Measurements from ENCODE around the gene GRAMD1A. TPM values are rescaled to one million over a fixed set of nuclear protein-coding genes. Genes with fewer than 3 reads are reported as not detected.
"Not testable (repeated sequence)": the region's sequence is repeated elsewhere in the genome, so short reads cannot be mapped to it uniquely, and the experiment has no call there.

Gene GRAMD1A
- total RNA-seq, 1 donor from 2014 or later = 30.6 TPM

DNA sequence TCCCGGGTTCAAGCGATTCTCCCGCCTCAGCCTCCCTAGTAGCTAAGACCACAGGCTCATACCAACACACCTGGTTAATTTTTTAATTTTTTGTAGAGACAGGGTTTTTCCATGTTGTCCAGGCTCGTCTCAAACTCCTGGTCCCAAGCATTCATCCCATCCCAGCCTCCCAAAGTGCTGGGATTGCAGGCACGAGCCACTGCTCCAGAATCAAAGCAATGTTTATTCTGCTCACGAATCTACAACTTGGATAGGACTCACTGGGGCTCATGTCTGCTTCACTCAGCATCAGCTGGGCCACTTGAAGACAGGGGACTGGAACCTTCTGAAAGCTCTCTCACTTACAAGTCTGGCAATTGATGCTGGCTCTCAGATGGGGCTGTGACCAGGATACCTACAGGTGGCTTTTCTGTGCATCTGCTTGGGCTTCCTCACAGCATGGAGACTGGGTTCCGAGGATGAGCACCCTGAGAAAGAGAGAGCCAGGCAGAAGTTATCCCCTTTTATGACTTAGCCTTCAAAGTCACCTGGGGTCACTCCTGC, 27.9 kb upstream of the GRAMD1A start:
- ATAC-seq = no peak
- DNase-seq = no peak
- intact Hi-C loops (cut with micrococcal nuclease) = loop anchor here (5.0 kb wide), 1 partner anchor 40 kb away; no protein-coding TSS in a partner anchor

GRCh38 chr19:34974646-34975045, 25.5 kb upstream of the GRAMD1A start:
- DNase-seq = no peak
- intact Hi-C loops (cut with micrococcal nuclease) = loop anchor here (5.0 kb wide), 1 partner anchor 38 kb away; no protein-coding TSS in a partner anchor
- ATAC-seq = no peak

DNA sequence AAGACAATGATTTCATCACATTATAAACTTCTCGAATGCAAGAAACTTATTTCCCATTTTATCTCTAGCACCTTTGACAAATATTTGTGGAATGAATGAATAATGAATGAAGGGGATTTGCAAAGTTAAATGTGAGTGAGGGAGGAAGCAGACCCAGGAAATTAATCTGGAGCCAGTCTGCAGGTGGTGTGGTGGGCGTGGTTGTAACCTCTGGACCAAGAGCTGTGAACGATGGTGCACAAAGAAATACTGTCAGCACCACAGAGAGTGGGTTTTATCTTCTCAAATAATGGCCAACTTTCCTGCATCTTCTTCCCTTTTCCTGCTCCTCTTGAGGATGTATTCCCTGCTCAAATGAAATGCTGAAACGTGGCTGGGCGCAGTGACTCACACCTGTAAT, 25.1 kb upstream of the GRAMD1A start:
- DNase-seq = no peak
- intact Hi-C loops (cut with micrococcal nuclease) = no loop called here

DNA sequence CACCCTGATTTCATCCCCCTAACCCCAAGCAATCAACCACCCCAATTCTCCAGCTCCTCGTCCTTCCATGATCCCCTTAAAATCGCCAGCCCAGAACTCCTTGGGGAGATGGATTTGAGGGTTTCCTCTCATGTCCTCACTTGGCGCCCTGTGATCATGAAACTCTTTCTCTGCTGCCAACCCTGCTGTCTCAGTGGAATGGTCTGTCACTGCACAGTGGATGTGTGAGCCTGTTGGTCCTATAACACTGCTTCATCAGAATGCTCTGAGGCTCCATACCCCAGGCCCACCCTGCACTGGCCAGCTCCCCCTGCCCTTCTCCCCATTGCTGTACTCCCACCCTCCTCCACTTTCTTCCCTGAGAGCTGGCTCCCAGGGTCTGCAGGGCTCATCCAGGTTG, 23.5 kb upstream of the GRAMD1A start:
- intact Hi-C loops (cut with micrococcal nuclease) = no loop called here
- no peak for ATAC-seq
- DNase-seq = no peak

More for the DNA sequence above, 25.1 kb upstream of the GRAMD1A start:
- ATAC-seq = no peak

DNA sequence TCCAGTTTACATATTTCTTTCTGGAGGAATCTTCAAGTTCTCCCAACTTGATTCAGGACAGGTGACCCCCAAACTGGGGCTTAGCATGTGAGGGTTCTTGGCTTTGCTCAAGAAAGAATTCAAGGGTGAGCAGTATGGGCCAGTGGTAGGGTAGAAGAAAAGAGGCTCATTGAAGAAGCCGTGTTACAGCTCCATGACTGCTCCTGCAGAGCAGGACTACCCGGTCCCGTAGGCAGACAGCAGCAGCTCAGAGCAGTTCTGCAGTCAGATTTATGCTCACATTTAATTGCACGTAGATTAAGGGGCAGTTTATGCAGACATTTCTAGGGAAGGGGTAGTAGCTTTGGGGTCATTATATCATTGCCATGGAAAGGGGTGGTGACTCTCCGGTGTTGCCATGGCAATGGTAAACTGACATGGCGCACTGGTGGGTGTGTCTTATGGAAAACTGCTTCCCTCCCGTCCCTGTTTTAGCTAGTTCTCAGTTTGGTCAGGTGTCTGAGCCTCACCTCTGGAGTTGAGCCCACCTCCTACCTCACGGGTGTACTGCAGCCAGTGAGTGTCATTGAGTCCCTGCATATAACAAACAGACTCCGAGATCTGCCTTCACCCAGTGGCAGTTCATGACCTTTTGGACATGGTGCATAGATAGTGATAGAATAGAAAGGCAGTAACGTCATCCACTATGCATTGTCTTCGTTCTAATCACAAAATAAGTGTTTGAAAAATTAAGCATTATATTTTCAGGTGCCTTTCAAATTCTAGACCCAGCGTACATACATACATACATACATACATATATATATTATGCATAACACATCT, 20.1 kb upstream of the GRAMD1A start:
- ATAC-seq (no peak), DNase-seq (no peak)
- intact Hi-C loops (cut with micrococcal nuclease) = no loop called here

GRCh38 chr19:34982275-34982674, 17.8 kb upstream of the GRAMD1A start:
- intact Hi-C loops (cut with micrococcal nuclease) = no loop called here
- no peak for ATAC-seq
- no peak for DNase-seq

DNA sequence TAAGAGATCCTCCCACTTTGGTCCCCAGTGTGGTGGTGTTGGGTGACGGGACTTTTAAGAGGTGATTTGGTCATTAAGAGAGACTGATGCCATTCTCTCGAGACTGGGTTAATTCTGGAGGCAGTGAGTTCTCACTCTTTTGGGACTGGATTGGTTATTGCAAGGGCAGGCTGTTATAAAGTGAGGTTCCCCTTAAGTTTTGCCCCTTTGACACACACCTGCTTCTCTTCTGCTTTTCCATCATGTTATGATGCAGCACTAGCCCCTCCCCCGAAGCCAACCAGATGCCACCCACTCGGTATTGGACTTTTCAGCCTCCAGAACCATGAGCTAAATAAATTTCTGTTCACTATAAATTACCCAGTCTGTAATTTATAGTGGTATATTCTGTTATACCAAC, 16.3 kb upstream of the GRAMD1A start:
- ATAC-seq (no peak), DNase-seq (no peak)
- intact Hi-C loops (cut with micrococcal nuclease) = no loop called here

GRCh38 chr19:34984287-34984686, 15.8 kb upstream of the GRAMD1A start:
- ATAC-seq (no peak), DNase-seq (no peak)
- intact Hi-C loops (cut with micrococcal nuclease) = no loop called here

DNA sequence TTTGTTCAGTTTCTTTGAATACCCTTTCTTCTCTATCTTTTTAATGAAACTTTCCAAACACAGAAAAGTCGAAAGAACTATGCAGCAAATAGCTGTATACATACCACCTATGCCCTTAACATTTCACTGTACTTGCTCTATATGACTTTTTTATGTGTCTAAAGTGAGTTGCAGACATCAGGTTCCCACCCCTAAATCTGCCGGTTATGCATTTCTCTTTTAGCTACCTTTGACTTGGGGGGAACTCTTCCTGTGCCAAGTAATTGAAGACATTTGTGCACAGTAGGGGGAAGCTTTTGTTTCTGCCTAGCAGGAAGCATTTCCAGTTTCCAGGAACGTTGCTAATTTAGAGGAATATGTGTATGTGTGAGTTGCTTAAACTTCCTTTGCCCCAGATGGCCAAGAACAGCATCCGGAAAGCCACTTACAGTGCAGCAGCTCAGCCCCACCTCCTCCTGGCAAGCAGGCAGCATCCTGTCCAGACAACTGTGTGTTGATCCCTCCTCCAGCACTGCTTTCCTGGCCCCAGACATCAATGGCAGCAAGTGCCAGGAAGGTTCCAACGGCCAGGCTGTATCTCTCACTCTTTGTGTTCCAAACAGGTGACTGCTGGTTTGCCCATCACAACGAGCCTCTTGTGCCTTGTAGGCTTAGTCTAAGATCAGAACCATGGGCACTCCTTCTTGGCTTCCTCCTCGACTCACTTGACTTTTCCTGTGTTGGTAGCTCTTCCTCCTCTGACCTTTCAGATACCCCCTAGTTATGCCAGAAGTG, 14.7 kb upstream of the GRAMD1A start:
- peak; percentile 73 for DNase-seq
- ATAC-seq = peak; percentile 98
- intact Hi-C loops (cut with micrococcal nuclease) = no loop called here

DNA sequence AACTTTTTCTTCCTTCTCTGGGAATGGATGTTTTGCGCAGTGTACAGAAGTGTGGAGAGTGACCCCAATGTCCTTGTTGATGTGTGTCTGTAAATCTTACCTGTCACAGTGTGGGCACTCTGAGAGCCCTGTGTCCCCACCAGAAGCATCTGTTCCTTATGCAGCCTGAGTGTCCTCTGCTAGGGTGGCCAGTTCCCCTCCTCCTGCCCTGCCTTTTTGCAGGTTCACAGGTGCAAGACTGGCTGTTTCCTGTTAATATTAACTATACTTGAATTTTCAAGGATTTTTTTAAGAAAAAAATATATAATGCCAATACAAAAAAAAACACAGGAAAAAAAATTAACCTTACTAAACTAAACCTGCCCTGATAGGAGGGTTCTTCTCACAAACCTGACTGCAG, 12.0 kb upstream of the GRAMD1A start:
- intact Hi-C loops (cut with micrococcal nuclease) = no loop called here
- ATAC-seq = no peak
- no peak for DNase-seq

DNA sequence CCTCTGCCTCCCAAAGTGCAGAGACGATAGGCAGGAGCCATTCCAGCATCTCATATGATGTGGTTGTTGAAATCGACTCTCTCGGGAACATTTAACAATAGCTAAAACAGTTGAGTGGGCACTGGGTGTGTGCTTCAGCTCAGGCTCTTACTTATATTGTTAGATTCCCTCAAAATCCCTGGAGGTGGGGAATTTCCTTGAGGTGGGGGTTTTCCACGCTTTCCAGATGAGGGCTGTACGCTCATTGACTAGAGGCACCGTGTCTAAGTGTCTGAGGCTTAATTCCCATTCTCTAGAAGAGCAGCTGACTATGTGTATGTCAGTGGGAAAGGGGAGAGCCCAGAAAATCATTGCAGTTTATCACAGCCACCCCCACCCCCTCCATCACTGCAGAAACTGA, 10.8 kb upstream of the GRAMD1A start:
- intact Hi-C loops (cut with micrococcal nuclease) = no loop called here
- no peak for DNase-seq
- no peak for ATAC-seq

DNA sequence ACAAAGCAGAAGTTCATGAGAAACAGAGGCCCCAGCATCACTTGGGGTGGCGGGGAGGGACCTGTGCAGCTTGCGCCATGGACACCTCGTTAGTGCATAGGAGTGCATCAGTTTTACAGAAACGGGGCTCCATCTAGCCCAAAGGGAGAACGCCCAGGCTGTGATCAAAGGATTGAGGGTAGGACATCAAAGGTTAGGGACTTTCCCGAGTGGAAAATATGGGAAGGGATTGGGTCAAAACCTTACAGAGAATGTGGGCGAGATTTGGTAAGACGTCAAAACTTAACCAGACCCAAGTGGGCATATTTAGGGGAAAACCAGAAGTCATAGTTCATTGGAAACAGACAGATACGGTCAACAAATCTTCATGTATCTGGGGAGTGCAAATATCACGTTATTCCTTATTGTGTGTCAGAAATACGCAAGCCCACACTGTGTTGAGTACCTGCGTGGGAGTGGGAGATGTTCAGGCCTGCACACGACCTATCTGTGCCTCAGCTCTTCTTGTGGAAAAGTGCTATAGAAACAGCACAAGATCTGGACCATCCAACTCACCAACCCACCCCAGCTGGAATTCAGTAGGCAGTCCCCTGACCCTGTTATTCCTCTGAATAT, 9.4 kb upstream of the GRAMD1A start:
- ATAC-seq (no peak), DNase-seq (no peak)
- intact Hi-C loops (cut with micrococcal nuclease) = no loop called here

DNA sequence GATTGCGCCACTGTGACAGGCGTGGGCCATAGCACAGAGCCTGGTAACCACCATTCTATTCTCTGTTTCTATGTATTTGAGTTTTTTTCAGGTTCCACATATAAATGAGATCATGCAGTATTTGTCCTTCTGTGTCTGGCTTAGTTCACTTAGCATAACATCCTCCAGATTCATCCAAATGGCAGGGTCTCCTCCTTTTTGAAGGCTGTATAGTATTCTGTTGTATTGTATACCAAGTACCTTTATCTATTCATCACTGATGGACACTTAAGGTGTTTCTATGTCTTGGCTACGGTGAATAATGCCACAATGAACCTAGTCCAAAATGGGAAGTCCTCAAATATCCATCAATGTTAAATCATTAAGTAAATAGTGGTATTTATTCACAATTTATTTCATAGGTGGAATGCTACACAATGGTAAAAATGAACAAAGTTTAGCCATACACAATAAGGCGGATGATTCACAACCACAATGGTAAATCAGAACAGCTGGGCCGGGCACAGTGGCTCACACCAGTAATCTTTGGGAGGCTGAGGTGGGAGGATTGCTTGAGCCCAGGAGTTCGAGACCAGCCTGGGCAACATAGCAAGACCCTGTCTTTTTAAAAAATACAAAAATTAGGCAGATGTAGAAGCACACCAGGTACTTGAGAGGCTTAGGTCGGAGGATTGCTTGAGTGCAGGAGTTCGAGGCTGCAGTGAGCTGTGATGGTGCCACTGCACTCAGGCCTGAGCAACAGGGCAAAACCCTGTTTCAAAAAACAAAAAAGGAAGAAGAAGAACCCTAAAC, 8.4 kb upstream of the GRAMD1A start:
- ATAC-seq (no peak), DNase-seq (no peak)
- intact Hi-C loops (cut with micrococcal nuclease) = no loop called here

GRCh38 chr19:34992582-34992981, 7.5 kb upstream of the GRAMD1A start:
- DNase-seq; ATAC-seq; intact Hi-C loops (cut with micrococcal nuclease): not testable (repeated sequence)

- intact Hi-C loops (cut with micrococcal nuclease) = no loop called here
- DNase-seq (no peak), ATAC-seq (no peak)
Observed at GRCh38 chr19:34994286-34994642, 5.9 kb upstream of the GRAMD1A start.

GRCh38 chr19:34994643-34995541, 5.2 kb upstream of the GRAMD1A start:
- DNase-seq = peak; percentile 57
- intact Hi-C loops (cut with micrococcal nuclease) = no loop called here

DNA sequence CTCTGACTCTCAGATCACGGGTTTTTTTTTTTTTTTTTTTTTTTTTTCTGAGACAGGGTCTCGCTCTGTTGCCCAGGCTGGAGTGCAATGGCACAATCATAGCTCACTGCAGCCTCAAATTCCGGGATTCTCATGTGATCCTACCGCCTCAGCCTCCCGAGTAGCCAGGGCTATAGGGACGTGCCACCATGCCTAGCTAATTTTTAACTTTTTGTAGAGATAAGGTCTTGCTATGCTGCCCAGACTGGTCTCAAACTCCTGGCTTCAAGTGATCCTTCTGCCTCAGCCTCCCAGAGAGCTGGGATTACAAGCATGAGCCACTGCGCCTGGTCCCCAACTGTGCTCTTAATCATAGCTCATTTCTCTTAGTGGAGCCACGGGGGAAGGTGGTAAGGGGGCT, 4.6 kb upstream of the GRAMD1A start:
- DNase-seq (no peak), ATAC-seq (no peak)
- intact Hi-C loops (cut with micrococcal nuclease) = no loop called here

More at GRCh38 chr19:34994643-34995541, 5.2 kb upstream of the GRAMD1A start:
- ATAC-seq = peak; percentile 52

- ATAC-seq (no peak), DNase-seq (no peak)
- intact Hi-C loops (cut with micrococcal nuclease) = no loop called here
Observed at GRCh38 chr19:34997071-34997617, 3.0 kb upstream of the GRAMD1A start.

Measured in left ventricle myocardium superior (tissue), 1 donor.